WTC11 (cell line): ENCODE measurements around the gene CLDN34.

Experiments
- TEAD4 ChIP-seq: sonication (generic); formaldehyde crosslinking; IDR thresholded peaks from 2 replicates; pipeline ENCODE4 v1.8.0; 2022; ENCODE audit warnings: mild to moderate bottlenecking, missing genetic modification reagents
- TF ChIP-seq, protein P1 (sequence below): fragments of 200-600 bp; IDR thresholded peaks from 2 replicates; pipeline ENCODE4 v1.8.0; 2022; ENCODE audit warnings: antibody characterized with exemption

DNA sequence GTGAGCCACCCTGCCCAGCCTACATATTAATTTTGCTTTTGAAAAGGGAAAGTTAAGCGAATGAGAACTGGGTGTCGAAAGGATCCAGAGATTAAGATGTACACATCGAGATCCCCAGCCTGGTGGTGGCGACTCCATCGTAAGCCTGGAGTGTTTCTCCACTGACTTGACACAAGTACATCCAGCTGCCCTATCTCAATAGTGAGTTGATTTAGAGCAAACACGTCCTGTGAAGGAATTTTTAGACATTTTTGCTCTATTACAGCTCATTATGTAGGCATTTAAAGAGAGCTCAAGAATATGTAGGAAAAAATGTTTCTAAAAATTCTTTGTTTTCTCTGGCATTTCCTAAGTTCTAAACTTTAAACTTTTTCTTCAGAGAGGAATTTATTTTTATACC, 11.7 kb upstream of the CLDN34 start:
- TF ChIP-seq, protein P1, sequence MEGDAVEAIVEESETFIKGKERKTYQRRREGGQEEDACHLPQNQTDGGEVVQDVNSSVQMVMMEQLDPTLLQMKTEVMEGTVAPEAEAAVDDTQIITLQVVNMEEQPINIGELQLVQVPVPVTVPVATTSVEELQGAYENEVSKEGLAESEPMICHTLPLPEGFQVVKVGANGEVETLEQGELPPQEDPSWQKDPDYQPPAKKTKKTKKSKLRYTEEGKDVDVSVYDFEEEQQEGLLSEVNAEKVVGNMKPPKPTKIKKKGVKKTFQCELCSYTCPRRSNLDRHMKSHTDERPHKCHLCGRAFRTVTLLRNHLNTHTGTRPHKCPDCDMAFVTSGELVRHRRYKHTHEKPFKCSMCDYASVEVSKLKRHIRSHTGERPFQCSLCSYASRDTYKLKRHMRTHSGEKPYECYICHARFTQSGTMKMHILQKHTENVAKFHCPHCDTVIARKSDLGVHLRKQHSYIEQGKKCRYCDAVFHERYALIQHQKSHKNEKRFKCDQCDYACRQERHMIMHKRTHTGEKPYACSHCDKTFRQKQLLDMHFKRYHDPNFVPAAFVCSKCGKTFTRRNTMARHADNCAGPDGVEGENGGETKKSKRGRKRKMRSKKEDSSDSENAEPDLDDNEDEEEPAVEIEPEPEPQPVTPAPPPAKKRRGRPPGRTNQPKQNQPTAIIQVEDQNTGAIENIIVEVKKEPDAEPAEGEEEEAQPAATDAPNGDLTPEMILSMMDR, result no peak
- TF ChIP-seq TEAD4 (CRISPR knock-in tag), result no peak
